C4-2B (cell line): Measurements from ENCODE around the gene DUSP9.

Source experiments
- ZFX ChIP-seq: fragments of 450-650 bp; IDR thresholded peaks from 2 replicates; pipeline ENCODE4 v1.6.1; 2017
- TF ChIP-seq, protein P1 (sequence below): fragments of 450-650 bp; conservative IDR thresholded peaks from 2 replicates; pipeline ENCODE4 v1.5.1; 2017; ENCODE audit warnings: mild to moderate bottlenecking

- TF ChIP-seq, protein P1, sequence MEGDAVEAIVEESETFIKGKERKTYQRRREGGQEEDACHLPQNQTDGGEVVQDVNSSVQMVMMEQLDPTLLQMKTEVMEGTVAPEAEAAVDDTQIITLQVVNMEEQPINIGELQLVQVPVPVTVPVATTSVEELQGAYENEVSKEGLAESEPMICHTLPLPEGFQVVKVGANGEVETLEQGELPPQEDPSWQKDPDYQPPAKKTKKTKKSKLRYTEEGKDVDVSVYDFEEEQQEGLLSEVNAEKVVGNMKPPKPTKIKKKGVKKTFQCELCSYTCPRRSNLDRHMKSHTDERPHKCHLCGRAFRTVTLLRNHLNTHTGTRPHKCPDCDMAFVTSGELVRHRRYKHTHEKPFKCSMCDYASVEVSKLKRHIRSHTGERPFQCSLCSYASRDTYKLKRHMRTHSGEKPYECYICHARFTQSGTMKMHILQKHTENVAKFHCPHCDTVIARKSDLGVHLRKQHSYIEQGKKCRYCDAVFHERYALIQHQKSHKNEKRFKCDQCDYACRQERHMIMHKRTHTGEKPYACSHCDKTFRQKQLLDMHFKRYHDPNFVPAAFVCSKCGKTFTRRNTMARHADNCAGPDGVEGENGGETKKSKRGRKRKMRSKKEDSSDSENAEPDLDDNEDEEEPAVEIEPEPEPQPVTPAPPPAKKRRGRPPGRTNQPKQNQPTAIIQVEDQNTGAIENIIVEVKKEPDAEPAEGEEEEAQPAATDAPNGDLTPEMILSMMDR = peak; percentile 25
- no peak for TF ChIP-seq ZFX
Measured at GRCh38 chrX:153687121-153688039, 40.4 kb downstream of the DUSP9 start, which contains the start of gene SLC6A8.
